Dedifferentiated amniotic fluid mesenchymal stem cell (primary cell): Measurements from ENCODE around the gene CAMK2D.

Source experiments
- DNase-seq: peaks from one replicate; pipeline ENCODE4 v3.0.0-alpha.2; 2016; ENCODE audit errors: extremely low spot score

Gene CAMK2D

DNA sequence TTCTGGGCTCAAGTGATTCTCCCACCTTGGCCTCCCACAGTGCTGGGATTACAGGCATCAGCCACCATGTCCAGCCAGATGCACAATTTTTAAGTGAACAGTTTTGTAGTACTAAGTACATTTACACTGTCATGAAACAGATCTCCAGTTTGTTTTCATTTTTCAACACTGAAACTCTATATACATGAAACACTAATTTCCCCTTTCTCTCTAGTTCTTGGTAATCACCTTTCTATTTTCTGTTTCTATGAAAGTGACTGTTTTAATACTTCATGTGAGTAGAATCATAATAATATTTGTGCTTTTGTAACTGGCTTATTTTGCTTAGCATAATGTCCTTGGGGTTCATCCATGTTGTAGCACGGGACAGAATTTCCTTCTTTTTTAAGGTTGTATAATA is 237.4 kb downstream of the CAMK2D start:
- no peak for DNase-seq

DNA sequence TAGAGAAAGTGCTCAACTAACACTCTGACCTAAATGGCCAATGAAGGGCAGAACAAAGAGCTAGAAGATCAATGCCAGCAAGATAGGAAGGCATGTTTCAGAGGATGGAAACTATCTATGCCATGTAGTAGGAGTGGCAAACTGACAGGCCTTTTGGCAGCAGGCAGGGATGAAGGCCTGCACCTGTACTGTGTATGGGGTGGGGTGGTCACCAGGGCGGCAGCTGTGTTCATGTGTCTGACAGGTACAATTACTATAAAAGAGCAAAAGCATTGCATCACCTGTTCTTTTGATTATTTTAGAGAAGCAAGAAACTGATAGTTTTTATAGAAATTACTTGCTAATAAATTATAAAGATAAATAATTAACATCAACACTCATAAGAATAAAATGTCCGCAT is 239.1 kb downstream of the CAMK2D start:
- no peak for DNase-seq

DNA sequence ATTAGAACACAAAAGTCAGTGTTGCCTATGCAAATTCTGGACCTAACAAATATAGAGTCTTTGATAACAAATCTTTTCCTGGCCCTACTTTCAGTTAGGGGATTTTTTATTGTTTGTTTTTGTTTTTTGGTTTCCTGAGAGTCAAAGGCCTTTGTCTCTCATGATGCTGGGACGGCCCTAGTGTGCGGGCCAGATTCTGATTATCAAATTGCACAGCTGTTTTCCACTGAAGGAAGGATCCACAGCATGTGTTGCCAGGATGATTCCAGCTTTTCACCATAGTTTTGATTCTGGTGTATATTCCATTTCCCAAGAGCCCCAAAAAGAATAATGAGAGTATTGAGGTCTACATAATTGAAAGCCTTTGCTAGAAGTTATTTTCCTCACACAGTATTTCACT is 248.2 kb downstream of the CAMK2D start:
- DNase-seq: no peak

DNA sequence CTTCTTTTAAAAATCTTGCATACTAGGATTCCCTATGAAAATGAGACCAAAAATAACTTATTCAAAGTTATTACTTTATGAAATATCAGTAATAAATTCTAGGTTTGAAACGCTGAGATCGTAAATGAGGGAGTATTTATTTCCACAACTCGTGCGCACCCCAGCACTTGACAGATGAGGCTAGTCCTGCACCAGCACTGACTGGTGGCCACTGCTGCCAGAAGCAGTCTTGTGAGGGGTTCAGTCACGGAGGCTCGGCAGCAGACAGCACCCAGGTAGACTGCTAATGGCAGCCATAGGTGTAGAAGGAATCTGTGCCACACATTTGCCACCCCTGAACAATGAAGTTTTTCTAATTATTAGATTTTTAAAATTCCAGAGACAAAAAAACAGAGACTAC is 248.7 kb downstream of the CAMK2D start:
- DNase-seq: no peak

DNA sequence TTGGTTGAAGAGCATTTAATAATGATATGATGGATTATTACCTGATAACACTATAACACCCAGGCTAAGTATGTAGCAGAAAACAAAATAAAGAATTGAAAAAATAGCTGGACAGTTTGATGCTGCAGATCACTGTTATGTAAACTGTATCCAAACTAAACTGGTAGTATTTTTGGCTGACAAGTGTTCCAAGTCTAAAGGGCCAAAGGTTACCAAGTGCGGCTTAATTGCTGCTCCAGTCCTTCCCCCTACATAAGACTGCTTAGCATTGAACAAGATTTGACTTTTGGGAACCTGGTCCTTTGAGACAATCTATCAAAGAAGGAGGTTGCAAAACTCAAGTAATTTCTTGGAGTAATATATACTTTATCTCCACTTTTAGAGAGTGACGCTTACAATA is 249.6 kb downstream of the CAMK2D start:
- no peak for DNase-seq

DNA sequence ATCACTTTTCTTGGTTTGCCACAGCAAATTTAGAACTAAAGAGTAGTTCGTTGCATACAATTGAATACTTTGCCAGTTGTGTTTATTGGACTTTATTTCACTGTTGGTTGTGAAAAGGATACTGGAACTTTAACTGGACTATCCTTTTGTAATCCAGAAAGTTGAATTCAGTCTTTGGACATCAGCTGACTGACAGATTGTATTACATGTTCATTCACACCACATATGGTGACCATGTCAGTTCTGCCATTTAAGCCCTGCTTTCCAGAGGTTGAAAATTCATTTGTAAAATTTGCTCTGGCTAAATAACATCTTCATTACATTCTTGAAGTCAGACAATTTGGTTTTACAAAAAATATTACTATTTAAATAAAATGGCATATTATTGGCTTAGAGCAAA is 251.7 kb downstream of the CAMK2D start:
- DNase-seq: no peak

DNA sequence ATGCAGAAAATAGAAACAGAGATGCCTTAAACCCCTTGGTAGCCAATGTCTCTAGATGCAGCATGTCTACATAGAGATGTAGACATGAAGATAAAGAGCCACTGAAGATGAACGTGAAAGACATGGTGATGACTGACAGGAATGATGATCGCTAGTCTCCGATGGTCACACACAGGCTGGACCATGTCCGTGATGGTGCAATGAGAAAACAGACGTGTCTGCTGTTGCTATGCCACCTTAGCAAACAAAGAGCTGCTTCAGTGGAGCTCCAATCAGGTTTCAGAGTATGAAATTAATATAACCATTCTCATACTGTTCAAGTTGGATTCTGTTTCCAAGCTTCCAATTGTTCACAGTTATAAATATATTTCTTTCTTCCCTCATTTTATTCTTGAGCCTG is 256.5 kb downstream of the CAMK2D start:
- DNase-seq: no peak

DNA sequence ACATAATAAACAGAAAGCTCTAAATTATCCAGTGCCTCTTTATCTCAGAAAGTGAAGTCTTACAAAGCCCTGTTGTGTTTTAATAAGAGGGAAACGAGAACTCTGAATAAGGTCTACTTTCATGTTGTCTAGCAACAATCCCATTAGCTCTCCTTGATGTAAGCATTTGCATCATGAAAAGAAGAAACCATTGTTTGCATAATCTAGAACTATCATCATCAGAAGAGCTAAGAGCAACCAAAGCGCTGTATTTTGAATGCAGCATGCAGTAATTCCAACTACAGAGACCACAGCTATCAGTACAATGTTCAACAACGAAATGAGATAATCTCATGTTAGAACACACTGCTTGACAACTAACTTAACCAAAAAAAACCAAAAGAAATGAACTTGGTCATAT is 257.1 kb downstream of the CAMK2D start:
- no peak for DNase-seq

DNA sequence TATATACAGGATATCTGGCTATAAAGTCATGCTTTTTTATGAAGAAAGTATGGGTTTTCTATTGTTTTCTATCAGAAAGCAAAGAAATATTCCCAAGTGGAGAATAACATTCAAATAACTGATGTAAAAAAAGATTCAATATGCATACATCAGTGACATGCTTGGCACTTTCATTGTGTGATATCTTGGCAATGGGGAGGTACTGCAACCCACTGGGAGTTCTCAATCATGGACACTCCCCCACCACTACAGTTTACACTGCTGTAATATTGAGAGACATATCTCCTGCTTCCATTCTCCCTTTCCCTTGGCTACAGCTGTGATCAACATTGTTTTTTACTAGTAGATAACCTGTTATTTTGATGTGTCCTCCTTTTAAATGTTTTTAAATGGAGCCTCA is 257.8 kb downstream of the CAMK2D start:
- DNase-seq: no peak

DNA sequence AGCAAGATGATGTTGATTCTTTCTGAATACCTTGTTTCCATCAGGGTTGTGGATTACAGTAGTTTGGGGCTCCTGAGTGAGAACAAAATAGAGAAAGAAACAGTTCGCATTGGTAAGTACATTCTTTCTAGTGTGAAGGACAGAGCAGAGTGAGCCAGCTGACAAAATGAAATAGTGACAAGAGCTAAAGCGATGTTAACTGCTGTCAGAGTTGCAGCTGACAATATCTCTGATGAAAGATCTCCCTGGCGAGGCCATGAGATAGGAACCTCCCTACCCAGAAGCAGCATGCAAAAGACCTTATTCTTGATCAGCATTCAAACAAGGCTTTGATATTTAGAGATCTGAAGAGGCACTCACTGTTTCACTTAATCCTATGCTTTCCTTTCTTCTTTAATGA is 258.6 kb downstream of the CAMK2D start:
- no peak for DNase-seq

DNA sequence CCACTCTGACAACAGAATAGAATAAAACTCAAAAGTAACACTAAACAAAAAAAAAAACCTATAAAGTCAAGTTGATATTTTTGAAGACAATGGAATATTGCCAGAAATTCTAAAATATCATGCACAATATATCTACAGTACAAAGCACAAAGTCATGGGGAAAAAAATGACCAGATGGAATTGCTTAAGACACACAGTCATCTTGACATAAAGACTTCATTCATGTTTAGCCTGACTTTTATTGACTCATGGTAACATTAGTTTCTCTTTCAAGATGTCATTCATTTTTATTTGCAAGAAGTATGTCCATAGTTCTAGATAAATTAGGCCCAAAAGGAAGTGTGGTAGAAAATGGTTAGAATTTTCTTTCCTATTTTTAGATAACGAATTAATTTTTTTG is 259.1 kb downstream of the CAMK2D start:
- no peak for DNase-seq

DNA sequence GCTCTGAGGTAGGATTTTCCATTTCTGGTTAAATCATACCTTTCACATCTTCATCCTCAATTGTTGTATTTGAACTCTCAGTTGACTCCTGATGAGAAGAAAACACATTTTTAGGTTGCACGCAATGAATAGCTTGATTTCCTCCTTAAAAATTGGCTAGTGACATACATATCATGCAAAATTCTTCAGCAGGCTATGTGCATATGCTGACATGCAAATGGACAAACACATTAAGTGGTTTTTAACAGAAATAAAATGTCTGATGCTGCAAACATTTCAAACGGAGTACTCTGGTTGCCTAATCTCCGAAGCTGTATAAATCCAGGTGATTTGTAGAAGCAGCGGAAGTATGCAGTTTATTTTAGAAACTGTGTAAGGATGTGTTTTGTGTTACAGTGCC is 261.1 kb downstream of the CAMK2D start:
- no peak for DNase-seq

DNA sequence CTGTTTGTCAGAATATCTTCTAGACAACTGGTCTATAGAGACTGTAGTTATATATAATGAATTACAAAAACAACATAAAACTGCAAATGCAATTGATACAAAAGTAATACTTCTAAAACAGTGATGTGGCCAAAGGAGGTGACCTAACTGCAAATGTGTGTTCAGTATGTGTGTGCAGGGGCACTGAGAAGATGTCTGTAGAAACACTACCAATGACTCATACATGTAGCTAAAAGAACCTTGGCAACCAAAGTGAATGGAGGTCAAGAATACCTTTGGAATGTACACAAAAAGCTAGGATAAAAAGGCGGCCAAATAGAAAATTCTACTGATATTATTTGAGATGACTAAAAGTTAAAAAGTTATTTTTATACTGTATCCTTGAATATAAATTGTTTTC is 261.8 kb downstream of the CAMK2D start:
- no peak for DNase-seq

DNA sequence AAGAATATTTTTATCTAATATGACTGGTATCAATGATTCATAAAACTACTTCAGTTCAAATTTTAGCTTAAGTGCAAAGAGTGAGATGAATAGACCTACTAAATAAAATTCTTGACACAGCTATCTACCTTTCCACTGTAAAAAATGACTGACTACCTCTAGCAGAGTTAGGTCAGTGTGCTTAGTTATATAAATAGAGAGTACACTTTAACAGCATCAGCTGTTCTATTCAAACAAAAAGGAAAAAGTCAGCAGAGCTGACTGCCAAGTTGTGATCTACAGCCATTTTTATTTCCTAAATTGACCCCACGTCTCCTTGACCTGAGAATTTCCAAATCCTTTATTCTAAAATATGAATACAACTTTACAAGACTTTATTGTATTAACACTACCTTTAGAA is 262.4 kb downstream of the CAMK2D start:
- DNase-seq: no peak

DNA sequence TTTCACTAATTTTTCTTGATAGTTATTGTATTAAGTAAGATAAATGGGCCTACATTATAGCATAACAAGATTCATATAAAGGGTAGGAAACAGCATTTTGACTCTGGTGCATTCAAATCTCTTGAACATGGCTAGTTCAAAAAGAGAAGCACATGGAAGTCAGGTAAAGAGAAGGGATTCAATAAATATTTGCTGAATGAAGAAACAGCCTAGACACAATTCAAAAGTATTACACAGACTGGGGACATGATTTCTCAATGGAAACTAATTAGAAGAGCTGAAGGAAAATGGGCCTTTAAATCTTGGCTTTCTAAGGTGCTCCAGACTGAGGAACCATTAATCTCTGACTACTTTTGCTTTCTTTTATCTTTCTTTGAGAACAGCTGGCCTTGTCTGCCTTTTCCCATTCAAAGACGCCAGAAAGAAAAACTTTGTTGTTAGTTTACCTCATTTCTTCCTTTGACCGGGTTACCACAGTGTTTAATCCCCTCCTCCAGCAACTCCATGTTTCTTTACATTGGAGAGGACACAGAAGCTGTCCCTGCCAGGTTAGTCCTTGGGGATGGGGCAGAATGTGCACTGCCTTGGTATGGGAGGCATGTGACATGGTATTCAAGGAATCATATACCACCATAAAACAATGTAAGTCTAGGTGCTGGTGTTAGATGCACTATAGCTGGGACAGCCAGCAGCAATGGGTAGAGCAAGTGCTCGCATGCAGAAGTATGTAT is 264.2 kb downstream of the CAMK2D start:
- DNase-seq: no peak

DNA sequence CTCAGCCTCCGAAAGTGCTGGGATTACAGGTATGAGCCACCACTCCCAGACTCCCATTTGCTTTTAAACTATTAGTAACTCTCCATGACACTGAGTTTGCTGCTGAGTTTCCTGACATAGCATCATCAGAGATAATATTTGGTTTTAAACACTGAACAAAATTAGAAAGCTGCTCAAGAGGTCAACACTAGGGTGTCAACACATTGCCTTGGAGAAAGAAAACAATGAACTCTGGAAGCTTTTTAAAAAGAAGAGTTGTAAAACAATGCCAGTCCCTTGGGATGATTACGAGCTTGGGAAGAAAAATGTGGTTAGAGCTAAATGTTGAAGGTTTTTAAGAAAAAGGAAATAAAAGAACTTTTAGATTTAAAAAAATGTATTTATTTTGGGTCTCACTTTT is 264.8 kb downstream of the CAMK2D start:
- no peak for DNase-seq

DNA sequence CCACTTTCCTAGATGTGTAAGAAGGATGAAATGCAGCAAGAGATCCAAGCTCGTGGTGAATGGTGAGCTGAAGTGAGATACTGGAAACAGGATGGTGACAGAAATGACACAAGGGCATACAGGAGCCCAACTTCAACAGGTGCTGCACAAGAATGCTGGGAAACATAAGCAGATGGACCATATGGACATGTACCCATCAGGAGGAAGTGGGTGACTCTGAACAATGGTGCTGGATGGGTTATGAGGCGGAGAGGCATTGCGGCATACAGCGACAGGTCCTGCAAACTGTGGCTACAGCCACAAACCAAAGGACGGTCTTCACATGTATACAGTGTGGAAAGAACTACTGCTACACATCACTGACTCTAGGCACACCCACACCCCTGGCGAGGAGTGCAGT is 265.7 kb downstream of the CAMK2D start:
- DNase-seq: no peak

DNA sequence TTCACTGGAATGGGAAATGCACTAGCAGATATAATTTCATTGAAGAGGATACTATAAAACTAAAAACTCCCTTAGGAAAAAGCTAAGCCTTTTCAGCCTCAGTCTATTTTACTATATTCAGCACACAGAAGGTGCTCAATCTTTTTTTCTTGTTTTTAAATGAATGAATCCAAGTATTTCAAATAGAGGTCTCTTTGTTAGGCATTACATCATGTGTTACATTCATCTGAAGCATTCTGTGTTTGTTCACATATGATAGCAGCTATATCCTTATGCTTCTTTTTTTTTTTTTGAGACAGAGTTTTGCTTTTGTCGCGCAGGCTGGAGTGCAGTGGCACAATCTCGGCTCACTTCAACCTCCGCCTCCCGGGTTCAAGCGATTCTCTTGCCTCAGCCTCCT is 278.4 kb downstream of the CAMK2D start:
- no peak for DNase-seq

DNA sequence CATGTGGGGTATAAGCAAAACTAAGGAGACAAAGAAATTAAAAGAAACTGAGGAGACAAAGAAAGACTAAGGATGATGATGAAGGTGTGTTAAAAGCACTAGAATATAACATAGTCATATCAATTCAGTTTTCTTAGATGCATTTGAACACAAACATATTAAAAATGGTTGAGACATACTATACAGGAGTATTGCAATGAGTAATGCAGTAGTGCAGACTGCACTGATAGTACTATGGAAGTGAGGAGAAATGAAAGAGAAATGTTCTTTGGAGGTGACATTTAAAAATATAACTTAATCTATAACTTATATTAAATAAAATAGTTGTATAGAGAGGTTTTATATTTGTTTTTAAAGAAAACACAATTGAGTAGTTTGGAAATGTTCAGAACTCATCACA is 279.2 kb downstream of the CAMK2D start:
- no peak for DNase-seq

DNA sequence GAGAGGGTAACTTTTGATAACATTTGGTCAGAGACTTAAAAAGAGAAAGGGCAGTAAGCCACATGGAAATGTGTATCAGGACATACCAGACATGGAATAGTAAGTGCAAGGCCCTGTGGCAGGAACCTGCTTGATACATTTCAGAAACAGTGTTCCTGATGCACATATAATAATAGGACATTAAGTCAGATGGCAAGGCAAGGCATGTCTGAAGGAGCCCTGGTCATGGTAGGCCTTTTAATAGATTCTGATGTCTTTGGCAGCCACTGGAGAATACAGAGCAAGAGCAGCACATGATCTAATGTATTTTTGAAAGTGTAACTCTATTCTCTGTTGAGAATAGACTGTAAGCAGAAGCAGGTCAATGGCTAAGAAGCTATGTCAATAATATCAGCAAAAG is 279.7 kb downstream of the CAMK2D start:
- DNase-seq: no peak

DNA sequence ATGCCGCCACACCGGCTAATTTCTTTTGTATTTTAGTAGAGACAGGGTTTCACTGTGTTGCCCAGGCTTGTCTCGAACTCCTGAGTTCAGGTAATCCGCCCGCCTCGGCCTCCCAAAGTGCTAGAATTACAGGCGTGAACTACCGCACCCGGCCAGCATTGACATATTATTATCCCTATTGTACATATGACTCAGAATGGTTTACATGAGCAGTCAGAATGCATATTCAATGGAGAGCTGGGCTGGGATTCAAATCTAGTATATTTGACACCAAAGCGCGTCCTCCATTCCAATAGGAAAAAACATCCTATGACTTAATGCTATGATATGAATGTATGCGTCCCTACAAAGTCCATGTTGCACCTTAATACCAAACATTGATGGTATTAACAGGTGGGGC is 281.4 kb downstream of the CAMK2D start:
- DNase-seq: no peak

DNA sequence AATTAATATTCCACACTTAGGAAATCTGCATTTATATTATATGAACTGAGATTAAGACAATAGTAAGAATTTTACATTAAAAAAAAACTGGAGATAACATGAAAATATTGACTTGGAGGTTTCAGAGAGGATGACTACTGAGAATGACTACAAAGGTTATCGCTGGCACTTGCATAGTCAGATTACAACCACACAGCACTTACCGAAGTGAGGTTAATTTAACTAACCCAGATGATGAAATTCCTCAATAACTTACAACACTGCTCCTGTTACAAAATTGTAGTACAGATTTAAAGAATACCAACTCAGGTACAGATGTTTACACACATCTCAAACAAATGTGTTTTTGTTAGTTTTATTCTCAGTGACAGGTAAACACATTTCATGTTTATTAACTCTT is 283.5 kb downstream of the CAMK2D start:
- no peak for DNase-seq

DNA sequence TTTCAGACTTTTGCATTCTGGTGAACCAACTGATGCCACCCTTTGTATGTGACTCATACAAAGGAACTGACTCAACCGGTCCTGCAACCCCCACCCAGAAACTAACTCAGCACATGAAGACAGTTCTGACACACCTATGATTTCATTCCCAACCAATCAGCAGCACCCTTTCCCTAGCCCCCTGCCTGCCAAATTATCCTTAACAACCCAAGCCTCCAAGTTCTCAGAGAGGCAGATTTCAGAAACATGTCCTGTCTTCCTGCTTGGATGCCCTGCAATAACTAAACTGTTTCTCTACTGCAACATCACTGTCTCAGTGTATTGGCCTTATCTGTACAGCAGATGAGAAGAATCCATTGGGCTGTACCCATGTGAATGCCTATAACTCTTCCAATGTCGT is 284.7 kb downstream of the CAMK2D start:
- no peak for DNase-seq

DNA sequence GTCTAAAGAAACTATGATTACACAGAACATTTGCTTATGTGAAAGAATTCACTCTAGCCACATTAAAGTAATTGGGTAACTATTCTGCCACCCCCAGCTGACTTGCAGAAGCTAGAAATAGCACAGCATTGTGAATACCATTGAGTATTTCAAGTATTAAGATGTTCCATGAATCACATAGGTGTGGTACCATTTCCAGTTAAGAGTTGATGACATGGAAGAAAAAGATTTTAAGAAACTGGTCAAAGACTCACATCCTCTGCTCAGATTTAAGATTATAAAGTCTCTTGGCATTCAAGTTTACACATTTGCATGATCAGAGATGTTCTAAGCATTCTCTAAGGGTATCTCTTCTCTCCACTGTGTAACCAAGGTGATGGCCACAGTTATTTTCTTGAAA is 287.5 kb downstream of the CAMK2D start:
- peak; percentile 60 for DNase-seq

DNA sequence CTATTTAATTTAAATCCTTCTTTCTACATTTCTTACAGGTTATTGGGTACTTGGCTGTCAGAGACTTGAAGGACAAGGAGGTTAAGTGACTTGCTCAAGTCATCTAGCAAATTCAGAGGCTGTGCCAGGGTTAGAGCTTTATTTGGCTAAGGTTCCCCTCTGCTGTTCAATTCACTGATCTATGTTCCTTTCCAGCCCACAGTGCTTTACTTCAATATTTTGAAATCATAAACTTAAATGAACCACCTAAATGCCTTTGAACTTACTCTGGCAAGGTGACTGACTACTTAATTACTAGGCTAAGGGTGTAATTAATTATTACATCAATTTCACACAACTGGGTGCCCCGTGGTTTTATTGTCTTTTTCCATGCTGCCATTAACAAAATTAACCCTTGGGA is 288.7 kb downstream of the CAMK2D start:
- no peak for DNase-seq
